GM18861 (cell line): ENCODE data around the gene HTRA3.

Experiments used
- ATAC-seq: cut with Tn5 transposase; IDR thresholded peaks from one replicate; pipeline ENCODE4 v1.9.1; 2021; ENCODE audit not compliant: unreplicated experiment

The HTRA3 gene

DNA sequence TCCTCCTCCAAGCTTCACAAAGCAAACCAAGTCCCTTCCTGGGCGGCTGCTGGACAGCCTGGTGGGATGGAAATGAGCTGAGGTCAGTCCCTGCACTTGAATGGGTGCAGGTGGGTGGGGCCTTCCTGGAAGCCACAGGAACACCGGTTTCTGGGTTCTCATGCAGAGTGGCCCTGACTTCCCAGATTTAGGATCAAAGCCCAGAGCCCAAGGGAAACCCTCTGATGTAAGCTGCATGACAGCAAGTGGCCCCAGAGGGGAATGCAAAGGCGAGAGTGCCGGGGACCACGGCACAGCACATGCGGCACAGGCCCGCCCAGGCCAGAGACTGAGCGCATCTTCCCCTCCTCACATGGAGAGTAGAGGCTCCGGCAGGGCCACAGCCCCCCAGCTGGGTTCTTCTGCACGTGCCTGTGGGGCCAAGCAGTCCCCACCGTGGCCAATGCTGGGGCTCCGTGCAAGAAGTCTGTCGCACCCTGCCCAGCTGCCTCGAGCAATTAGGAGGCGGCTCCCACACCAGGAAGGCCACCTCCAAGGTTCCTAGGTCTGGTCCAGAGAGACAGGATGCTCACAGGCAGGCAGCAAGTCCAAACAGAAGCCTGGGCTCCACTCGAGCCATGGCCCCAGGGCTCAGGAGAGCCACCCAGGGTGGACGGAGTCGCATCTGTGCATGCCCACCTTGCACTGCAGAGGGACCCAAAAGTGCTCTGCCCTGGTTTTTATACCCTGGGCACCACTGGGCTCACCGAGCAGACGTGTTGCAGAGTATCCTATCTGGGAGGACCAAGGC, 83.0 kb downstream of the HTRA3 start:
- no peak for ATAC-seq

DNA sequence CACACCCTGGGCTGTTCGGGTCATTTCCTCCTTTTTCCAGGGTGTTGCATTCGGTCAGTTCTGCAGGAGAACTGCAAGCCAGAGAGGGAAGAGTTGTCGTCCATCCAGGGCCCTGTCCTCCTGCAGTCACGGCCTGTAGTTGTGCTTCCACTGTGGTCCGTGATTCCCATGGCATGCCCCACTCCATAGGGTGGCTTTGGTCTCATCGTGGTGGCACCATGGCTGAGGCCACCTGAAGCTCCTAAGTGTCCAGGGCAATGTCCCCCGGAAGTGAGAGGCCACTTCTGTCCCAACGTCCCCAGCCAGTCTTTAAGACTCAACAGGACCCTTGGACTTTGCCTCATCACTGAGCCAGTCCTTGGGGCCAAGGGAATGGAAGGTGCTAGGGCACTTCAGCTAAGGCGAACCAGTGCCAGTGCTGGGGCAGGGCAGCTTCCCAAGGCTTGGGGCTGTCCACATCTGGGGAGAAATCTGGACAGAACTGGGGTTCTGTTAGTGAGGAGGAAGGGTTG, 83.7 kb downstream of the HTRA3 start:
- no peak for ATAC-seq

DNA sequence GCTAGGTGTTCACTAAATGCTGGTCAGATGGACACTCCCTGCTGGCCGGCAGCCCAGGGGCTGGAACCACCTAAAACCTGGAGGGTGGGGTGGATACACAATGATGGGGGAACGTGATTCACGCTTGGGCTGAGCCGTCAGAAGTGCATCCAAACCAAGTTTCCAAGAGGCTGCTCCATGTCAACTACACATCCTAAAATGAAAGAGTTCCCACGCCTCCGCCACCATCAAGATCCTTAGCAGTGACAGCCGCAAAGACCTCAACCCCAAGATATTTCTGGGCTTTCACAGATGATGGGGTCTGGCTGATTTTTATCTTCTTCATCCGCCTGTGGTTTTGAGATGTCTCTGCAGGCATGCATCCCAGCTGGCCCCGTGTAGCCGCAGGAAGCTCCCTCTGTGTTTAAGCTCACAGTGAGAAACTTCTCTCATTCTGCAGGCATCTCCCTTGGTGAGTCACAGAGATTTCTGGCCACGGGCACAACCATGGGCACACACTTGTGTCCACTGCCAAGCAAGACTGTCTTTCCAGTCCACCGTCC, 84.4 kb downstream of the HTRA3 start:
- no peak for ATAC-seq

DNA sequence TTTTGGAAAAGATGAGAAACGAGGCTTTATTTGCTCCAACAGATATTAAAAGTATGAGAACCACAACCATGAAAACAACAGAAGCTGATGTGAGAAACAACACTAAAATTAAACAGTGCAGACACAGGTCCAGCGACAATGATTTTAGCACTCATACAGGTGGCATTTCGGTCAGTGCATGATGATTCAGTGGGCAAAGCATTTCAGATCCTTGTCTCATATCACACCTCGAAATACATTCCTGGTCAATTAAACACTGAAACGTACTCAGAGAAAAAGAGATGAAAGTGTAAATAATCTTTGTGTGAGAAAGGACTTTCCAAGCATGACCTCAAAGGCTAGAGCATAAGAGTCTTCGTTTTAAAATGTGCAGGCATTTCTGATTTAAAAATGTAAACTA, 85.8 kb downstream of the HTRA3 start:
- no peak for ATAC-seq

DNA sequence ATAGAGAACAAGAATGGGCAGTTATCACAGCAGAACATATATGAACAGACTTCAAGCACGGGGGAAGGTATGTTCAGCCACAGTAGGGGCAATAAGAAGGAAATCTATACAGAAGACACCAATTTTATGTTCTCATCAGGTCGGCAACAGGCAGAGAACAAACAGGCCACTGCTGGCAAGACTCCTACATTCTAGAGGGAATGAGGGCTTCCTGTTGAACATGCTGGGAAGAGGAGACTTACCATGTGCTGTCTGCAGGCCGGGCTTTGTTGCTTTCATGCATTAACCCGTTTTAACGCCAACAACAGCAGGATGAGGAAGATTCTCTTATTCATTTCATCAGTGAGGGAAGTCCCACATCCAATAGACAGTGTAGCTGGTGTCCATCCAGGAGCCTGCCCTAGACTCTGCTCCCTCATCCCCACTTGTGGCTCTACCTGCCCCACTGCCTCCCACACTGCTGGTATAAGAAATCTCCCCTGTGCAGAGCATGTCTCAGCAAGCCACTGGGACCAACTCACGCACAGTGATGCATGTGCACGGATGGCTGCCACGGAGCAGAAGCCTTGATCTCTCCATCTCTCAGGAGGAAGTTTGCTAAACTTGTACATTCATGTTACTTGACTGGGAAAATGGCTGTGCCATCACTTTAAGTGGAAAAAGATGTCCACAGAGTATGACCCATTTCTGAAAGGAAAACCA, 86.5 kb downstream of the HTRA3 start:
- no peak for ATAC-seq
